HG03558 (cell line): ENCODE data around the gene ALKBH7.
"Not testable (repeated sequence)": the region's sequence is repeated elsewhere in the genome, so short reads cannot be mapped to it uniquely, and the experiment has no call there.

Experiments
- ATAC-seq: cut with Tn5 transposase; IDR thresholded peaks from one replicate; pipeline ENCODE4 v1.9.1; 2021; ENCODE audit warnings: moderate number of reproducible peaks; ENCODE audit not compliant: unreplicated experiment; ENCODE audit errors: extremely low read depth

The ALKBH7 gene, protein sequence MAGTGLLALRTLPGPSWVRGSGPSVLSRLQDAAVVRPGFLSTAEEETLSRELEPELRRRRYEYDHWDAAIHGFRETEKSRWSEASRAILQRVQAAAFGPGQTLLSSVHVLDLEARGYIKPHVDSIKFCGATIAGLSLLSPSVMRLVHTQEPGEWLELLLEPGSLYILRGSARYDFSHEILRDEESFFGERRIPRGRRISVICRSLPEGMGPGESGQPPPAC

DNA sequence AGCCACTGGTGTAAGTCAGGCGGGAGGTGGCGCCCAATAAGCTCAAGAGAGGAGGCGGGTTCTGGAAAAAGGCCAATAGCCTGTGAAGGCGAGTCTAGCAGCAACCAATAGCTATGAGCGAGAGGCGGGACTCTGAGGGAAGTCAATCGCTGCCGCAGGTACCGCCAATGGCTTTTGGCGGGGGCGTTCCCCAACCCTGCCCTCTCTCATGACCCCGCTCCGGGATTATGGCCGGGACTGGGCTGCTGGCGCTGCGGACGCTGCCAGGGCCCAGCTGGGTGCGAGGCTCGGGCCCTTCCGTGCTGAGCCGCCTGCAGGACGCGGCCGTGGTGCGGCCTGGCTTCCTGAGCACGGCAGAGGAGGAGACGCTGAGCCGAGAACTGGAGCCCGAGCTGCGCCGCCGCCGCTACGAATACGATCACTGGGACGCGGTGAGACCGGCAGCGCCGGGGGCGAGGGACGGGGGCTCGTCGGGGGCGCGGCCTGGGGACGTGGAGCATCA lies at the start of gene ALKBH7:
Gene ALKBH7 (plus strand): TSS at position 201 of the 502 bp plus-strand sequence. CDS start 27 bp downstream, at position 228.
- ATAC-seq, result peak; percentile 67

DNA sequence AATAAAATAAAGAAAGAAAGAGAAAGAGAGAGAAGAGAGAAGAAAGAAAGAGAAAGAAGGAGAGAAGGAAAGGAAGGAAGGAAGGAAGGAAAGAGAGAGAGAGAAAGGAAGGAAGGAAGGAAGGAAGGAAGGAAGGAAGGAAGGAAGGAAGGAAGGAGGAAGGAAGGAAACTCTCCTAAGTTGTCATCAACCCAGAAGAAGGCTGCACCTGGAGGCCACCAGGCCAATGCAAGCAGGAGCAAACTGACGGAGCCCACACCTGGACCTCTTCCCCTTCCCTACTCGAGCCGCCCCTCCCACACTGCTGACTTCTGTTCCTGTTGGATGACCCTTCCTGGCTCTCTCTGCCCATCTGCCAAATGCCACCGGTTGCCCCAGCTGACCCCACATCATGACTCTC lies 47.8 kb upstream of the ALKBH7 start:
- no peak for ATAC-seq

DNA sequence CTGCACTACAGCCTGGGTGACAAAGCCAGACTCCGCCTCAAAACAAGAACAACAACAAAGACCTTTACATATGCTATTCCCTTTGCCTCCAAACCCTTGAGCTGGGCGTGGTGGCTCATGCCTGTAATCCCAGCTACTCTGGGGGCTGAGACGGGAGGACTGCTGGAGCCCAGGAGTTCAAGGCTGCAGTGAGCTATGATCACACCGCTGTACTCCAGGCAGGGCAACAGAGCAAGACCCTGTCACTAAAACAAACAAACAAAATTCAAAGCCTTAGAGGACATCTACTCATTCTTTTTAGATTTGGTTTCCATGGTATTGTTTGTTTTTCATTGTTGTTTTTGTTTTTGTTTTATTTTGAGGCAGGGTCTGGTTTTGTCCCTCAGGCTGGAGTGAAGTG lies 47.0 kb upstream of the ALKBH7 start:
- ATAC-seq, result no peak

DNA sequence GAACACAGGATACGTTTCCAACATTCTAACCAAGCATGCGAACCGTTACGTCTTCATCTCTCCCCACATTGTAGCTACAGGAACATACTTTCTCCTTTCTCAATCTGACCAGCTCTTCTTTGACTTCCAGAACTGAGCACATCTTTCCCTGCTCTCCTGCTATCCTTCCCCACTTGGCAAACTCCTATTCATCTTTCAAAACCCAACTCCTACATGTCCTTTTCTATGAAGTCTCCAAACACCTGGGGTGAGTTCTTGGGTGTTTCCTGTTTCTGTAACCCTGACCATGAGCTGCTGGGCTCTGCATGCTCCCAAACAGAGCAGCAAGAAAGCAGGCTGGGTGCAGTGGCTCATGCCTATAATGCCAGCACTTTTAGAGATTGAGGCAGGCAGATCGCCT lies 45.8 kb upstream of the ALKBH7 start:
- ATAC-seq, result no peak

DNA sequence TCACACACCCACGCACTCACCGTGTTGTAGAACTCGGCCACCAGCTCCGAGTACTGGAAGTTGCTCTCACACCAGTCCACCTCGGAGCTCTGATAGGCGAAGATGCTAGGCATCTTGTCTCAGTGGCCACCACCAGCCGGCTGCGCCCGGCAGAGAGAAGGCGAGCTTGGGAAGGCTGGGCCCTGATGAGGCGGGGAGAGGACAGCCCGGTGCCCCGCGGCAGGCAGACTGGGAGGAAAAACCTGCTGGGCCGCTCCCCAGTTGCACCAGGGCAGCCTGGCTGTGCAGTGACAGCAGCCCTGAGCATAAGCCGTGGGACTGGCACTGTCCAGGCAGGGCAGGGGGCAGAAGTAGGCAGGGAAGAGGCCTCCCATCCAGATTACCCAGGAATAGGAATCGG lies 39.2 kb upstream of the ALKBH7 start, which contains the start of gene ACER1:
Gene ACER1 (minus strand): TSS at position 174 of the 400 bp plus-strand sequence. CDS start 61 bp downstream, at position 113.
- ATAC-seq, result no peak

DNA sequence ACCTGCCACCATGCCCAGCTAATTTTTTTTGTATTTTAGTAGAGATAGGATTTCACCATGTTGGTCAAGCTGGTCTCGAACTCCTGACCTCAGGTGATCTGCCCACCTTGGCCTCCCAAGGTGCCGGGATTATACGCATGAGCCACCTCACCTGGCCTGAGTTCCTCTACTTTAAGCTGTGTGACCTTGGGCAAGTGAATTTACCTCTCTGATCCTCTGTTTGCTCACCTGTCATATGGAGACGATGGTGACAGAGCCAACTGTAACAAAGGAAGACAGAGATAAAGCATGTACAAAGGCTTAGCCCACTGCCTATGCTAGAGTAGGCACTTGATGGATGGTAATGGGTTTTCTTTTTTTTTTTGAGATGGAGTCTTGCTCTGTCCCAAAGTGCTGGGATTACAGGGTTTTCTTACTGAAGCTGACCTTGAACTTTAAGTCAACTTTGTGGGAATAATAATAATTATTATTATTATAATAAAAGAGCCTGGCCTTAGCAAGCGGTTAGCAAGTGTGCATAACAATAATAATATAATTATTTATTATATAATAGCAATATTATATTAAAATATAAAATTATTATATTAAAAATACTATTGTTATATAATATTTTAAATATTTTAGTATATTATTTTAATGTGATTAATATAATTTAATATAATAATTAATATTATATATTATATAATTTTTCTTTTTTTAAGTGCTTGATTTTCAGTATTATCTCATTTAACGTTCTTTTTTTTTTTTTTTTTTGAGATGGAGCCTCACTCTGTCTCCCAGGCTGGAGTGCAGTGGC lies 37.9 kb upstream of the ALKBH7 start:
- no peak for ATAC-seq

DNA sequence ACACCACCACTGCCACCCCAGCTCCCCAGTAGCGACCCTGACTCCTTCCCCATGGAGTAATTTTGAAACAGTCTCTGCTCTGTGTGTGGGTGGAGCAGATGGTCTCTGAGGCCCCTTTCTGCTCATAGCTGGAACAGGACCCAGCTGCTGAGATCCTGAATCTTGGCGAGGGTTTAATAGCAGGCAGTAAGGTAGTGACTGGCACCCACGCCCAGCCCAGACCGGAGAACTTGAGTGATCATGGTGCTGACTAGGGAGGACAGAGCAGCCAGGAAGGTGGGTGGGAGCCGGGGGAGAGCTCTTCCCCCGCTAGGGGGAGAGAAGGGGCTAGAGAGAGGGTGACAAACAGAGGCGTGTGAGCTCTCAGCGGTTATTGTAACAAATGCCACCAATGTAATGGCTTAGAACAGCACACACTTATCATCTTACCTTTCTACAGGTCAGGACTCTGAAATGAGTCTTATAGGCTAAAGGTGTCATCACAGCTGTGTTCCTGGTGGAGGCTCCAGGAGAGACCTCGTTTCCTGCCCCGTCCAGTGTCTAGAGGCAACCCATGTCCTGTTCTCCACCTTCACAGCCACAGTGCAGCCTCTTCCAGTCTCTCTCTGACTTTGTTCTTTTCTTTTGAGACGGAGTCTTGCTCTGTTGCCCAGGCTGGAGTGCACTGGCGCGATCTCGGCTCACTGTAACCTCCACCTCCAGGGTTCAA lies 31.9 kb upstream of the ALKBH7 start:
- ATAC-seq, result no peak

DNA sequence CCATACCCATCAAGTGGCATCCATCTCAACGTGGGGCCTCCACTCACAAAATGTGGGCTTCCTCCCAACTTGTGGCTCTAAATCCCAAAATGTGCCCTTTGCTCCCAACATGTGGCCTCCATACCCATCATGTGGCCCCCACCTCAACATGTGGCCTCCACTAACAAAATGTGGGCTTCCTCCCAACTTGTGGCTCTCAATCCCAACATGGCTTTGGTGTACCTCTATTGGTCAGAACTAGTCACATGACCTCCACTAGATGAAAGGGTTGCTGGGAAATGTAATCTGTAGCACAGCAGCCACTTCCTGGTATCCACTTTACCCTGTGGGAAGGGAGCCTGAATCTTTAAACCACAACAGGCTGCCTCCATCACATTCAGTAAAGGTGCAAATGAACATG lies 29.1 kb upstream of the ALKBH7 start:
- no peak for ATAC-seq

DNA sequence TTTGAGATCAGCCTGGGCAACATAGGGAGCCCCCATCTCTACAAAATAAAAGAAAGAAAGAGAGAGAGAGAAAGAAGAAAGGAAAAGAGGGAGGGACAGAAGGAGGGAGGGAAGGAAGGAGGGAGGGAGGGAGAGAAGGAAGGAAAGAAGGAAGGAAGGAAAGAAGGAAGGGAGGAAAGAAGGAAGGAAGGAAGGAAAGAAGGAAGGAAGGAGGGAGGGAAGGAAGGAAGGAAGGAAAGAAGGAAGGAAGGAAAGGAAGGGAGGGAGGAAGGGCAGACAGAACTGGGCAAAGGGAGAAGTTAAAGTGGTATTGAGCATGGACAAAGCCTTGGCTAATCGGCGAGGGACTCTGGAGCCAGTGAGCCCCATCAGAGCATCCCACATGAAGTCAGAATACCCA lies 23.3 kb upstream of the ALKBH7 start:
- ATAC-seq, result not testable (repeated sequence)

DNA sequence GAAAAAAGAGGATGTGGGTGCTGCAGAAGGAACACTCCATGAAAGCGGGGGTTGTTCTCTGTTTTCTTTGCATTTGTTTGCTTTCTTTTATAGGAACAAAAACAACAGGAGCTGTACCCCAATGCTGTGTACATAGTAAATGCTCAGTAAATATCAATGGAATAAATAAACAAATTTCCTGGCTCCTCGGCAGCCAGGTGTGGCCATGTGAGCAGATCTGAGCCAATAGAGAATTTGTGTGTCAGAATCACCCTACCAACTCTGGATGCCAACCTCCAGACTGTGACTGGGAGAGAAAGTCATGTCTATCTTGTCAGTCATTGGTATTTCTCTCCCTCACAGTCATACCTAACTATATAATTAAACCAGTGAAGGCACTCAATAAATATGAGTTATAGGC lies 21.9 kb upstream of the ALKBH7 start:
- no peak for ATAC-seq

DNA sequence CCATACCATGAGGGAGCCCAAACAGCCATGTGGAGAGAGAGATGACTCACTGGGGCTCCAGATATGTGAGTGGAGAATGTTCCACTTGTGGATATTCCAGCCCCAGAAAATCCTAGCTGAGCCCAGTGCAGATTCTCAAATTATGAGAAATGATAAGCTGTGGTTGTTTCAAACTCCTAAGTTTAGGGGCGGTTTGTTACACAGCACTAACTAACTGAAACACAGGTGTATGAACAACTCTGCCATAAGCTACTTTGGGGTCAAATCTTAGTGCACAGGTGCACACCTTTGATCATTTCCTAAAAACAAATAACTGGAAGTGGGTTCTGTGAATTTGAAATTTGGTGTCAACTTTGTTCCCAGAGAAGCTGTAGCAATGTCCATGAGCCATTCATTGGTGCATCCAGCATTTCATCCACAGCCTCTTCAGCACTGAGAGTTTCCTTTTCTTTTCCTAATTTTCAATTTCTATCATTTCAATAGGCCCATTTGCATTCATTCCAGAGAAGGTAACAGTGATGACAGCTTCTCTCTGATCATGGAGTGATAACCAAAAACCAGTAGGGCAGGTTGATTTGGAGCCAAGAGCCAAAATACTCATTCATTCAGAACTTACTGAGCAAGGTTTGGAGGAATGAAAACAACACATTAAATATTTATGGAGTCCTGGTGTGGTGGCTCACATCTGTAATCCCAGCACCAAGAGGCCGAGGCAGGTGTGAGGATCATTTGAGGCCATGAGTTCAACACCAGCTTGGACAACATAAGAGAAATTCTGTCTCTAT lies 20.0 kb upstream of the ALKBH7 start:
- no peak for ATAC-seq

DNA sequence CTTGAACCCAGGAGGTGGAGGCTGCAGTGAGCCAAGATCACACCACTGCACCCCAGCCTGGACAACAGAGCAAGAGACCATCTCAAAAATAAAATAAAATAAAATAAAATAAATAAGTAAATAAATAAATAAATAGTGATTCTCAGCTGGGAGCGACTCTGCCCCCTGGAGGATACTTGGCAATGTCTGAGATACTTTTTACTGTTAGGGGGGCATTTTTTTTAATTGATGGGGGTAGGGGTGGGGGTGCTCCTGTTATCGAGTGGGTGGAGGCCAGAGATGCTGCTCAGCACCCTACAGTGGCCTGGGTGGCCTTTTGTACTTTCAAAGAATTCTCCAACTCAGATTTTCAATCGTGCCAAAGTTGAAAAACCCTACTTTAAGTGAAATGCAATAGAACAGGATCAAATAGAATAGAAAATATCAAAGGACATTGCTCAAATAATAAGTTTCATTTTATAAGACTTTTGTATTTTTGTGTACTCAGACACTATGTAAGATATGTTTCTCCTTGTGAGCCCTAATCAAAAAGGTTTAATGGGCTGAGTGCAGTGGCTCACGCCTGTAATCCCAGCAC lies 18.4 kb upstream of the ALKBH7 start:
- no peak for ATAC-seq

DNA sequence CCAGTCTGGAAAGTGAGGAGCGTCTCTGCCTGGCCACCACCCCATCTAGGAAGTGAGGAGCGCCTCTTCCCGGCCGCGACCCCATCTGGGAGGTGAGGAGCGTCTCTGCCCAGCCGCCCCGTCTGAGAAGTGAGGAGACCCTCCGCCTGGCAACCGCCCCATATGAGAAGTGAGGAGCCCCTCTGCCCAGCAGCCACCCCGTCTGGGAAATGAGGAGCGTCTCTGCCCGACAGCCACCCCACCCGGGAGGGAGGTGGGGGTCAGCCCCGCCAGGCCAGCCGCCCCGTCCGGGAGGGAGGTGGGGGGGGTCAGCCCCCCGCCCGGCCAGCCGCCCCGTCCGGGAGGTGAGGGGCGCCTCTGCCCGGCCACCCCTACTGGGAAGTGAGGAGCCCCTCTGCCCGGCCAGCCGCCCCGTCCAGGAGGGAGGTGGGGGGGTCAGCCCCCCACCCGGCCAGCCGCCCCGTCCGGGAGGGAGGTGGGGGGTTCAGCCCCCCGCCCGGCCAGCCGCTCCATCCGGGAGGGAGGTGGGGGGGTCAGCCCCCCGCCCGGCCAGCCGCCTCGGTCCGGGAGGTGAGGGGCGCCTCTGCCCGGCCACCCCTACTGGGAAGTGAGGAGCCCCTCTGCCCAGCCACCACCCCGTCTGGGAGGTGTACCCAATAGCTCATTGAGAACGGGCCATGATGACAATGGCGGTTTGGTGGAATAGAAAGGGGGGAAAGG lies 17.1 kb upstream of the ALKBH7 start:
- ATAC-seq, result not testable (repeated sequence)

DNA sequence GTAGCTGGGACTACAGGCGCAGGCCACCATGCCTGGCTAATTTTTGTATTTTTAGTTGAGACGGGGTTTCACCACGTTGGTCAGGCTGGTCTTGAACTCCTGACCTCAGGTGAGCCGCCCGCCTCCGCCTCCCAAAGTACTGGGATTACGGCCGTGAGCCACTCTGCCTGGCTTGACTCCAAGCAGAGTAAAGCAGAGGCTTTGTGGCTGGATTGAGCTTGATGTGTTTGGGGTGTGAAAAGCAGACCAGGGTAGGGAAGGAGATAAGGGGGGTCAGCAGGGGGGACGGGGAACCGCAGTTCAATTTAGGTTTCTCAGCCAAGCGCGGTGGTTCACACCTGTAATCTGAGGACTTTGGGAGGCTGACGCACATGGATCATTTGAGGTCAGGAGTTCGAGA lies 15.4 kb upstream of the ALKBH7 start:
- no peak for ATAC-seq

DNA sequence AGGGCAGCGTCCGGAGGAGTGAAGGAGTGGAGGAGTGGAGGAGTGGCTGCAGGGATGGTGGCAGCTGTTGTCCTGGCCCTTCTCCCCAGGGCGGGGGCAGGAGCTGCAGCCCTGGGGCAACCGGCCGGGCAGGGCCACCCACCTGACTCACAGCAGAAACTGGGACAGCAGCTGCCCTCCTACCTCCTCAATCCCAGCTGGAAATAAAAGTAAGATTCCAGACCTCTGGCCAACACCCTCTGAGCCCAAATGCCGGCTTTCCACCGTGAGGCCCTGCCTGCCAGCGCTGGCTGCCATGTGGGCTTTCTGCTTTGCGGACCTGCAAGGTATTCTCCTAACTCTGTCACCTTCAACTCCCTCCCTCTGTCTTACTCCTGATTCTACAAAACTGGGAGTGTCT lies 14.6 kb upstream of the ALKBH7 start:
- ATAC-seq, result no peak

DNA sequence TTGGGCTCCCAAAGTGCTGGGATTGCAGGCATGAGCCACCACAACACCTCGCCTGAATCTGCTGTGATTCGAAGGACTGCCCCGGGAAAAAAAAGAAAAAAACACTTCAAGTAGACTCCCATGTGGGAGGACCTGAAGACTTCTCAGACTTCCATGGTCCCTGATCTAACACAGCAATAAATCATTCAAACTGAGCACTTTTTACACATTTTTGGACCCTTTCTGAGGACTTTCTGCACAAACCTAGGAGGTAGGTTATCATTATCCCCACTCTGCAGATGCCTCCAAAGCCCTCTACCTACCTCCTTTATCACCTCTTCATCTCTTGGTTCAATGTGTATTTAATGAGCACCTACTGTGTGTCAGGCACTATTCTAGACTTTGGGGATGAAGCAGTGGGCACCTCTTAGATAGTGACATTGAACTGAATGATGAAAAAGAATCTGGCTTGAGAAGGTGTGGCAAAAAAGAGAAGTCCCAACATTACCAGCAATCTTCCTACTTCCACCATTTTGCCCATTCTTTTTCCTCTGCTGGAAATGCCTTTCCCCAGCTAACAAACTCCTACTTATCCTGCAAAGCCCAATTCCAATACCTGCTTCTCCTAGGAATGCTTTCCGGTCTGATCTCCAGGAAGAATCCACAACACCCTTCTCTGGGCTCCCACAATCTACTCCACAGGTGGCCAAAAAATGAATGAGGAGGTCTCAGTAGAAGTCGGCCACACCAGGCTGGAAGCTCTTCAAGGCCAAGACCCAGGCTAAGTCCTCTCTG lies 12.8 kb upstream of the ALKBH7 start:
- no peak for ATAC-seq

DNA sequence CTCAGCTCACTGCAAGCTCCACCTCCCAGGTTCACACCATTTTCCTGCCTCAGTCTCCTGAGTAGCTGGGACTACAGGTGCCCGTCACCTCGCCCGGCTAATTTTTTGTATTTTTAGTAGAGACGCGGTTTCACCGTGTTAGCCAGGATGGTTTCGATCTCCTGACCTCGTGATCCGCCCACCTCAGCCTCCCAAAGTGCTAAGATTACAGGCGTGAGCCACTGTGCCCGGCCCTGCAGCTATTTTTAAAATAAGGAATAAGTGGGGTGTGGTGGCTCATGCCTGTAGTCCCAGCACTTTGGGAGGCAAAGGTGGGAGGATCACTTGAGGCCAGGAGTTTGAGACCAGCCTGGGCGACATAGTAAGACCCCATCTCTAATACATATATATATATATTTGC lies 12.1 kb upstream of the ALKBH7 start:
- not testable (repeated sequence) for ATAC-seq

DNA sequence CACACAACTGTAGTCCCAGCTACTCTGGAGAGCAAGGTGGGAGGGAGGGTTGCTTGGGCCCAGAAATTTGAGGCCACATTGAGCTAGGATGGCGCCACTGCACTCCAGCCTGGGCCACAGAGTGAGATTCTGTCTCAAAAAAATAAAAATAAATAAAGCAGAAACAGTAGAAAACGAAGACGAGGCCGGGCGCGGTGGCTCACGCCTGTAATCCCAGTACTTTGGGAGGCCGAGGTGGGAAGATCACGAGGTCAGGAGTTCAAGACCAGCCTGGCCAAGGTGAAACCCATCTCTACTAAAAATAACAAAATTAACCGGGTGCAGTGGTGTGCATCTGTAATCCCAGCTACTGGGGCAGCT lies 11.8 kb upstream of the ALKBH7 start:
- ATAC-seq, result not testable (repeated sequence)

DNA sequence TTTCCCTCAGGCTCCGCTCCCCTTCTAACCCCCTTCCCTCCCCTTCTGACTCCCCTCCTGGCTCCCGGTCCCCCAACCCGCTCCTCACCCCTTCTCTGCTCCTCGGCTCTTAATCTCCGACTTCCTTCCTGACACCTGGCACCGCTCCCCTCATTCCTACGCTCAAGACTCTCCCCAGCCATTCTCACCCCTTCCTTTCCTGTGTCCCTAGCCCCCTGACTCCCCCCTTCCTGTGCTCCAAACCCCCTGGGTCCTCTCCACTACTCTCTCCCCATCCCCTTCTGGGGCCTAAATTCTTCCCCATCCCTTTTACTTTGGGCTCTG lies 10.6 kb upstream of the ALKBH7 start:
- ATAC-seq, result no peak
